ENCODE results near the gene MGAT2. TPM values are rescaled to one million over a fixed set of nuclear protein-coding genes. Genes with fewer than 3 reads are reported as not detected.
"Not testable (repeated sequence)": the region's sequence is repeated elsewhere in the genome, so short reads cannot be mapped to it uniquely, and the experiment has no call there.

MGAT2 gene
- polyA plus RNA-seq, 3 donors: 8.9 to 38.0 (median 36.3) TPM

GRCh38 chr14:49653508-49653907, 32.9 kb downstream of the MGAT2 start:
- WGBS (ENCODE audit: insufficient coverage): no CpG with 5 or more reads among the region's 6 CpGs

GRCh38 chr14:49654511-49654910, 33.9 kb downstream of the MGAT2 start:
- Histone ChIP-seq H3K4me1 (ENCODE audit: control insufficient read depth in 1 of 2, insufficient read depth in 2 of 2, low read length in 2 of 2) (no peaks in the 10 kb centered on the region), H3K9ac (ENCODE audit: insufficient read depth, low read length, poor library complexity, severe bottlenecking) (no peak overlapping the region), H3K27me3 (ENCODE audit: control insufficient read depth in 2 of 2, insufficient read depth in 2 of 2, low read length in 2 of 2) (no peaks in the 10 kb centered on the region), H3K27ac (ENCODE audit: low read depth in 1 of 2, low read length in 2 of 2) (no peak overlapping the region), H4K20me1 (ENCODE audit: insufficient read depth, low read length) (no peaks in the 10 kb centered on the region), H3K4me3 (replicated peaks in 1 of 3; ENCODE audit: low read depth in 2 of 3, low read length in 3 of 3) (no peak overlapping the region), H3K4me2 (replicated peaks; ENCODE audit: extremely low read depth, low read length, poor library complexity, severe bottlenecking) (no peak overlapping the region), H2AFZ (ENCODE audit: insufficient read depth, low read depth, low read length, poor library complexity, severe bottlenecking) (no peak overlapping the region), H3K79me2 (ENCODE audit: insufficient read depth, low read length) (no peaks in the 10 kb centered on the region), H3K36me3 (replicated peaks in 1 of 2; ENCODE audit: control insufficient read depth in 1 of 2, insufficient read depth in 2 of 2, low read length in 2 of 2) (peaks cover 0 to 4% of the 10 kb centered on the region in 2 donors), H3K9me3 (replicated peaks in 1 of 2; ENCODE audit: control insufficient read depth in 1 of 2, insufficient read depth in 1 of 2, low read length in 2 of 2) (no peaks in the 10 kb centered on the region)
- Mint-ChIP-seq H3K27ac (no peak overlapping the region), H3K9me3 (peaks cover 0 to 3% (median 0%) of the 10 kb centered on the region in 7 donors), H3K4me3 (no peak overlapping the region), H3K4me1 (no peaks in the 10 kb centered on the region), H3K36me3 (peaks cover 0 to 6% of the 10 kb centered on the region in 2 donors), H3K27me3 (ENCODE audit: low read depth in 3 of 3) (peaks cover 0 to 4% (median 0%) of the 10 kb centered on the region in 3 donors)
- DNase-seq: no peak
- no peak for TF ChIP-seq CTCF (IDR thresholded peaks at IDR 0.05)
- WGBS (ENCODE audit: insufficient coverage): no CpG with 5 or more reads among the region's 3 CpGs
- intact Hi-C loops (cut with micrococcal nuclease): no loop called here

More at GRCh38 chr14:49653508-49653907, 32.9 kb downstream of the MGAT2 start:
- H3K79me2 ChIP-seq (ENCODE audit: insufficient read depth, low read length): no peaks in the 10 kb centered on the region
- DNase-seq: no peak
- intact Hi-C loops (cut with micrococcal nuclease): no loop called here
- H3K27ac ChIP-seq (ENCODE audit: low read depth in 1 of 2, low read length in 2 of 2): no peak overlapping the region
- H2AFZ ChIP-seq (ENCODE audit: insufficient read depth, low read depth, low read length, poor library complexity, severe bottlenecking): no peak overlapping the region
- H3K36me3 Mint-ChIP-seq: peaks cover 0 to 6% of the 10 kb centered on the region in 2 donors
- no peak overlapping the region for H3K27ac Mint-ChIP-seq
- H3K36me3 ChIP-seq (replicated peaks in 1 of 2; ENCODE audit: control insufficient read depth in 1 of 2, insufficient read depth in 2 of 2, low read length in 2 of 2): peaks cover 0 to 4% of the 10 kb centered on the region in 2 donors
- H3K4me2 ChIP-seq (replicated peaks; ENCODE audit: extremely low read depth, low read length, poor library complexity, severe bottlenecking): no peak overlapping the region
- H3K4me3 ChIP-seq (replicated peaks in 1 of 3; ENCODE audit: low read depth in 2 of 3, low read length in 3 of 3): no peak overlapping the region
- H3K4me1 Mint-ChIP-seq: no peaks in the 10 kb centered on the region
- H3K9me3 ChIP-seq (replicated peaks in 1 of 2; ENCODE audit: control insufficient read depth in 1 of 2, insufficient read depth in 1 of 2, low read length in 2 of 2): no peaks in the 10 kb centered on the region
- no peak overlapping the region for H3K9ac ChIP-seq (ENCODE audit: insufficient read depth, low read length, poor library complexity, severe bottlenecking)
- no peaks in the 10 kb centered on the region for H3K4me1 ChIP-seq (ENCODE audit: control insufficient read depth in 1 of 2, insufficient read depth in 2 of 2, low read length in 2 of 2)
- no peak overlapping the region for H3K4me3 Mint-ChIP-seq
- H3K27me3 Mint-ChIP-seq (ENCODE audit: low read depth in 3 of 3): peaks cover 0 to 5% (median 0%) of the 10 kb centered on the region in 3 donors
- H3K9me3 Mint-ChIP-seq: peaks cover 0 to 3% (median 0%) of the 10 kb centered on the region in 7 donors
- H3K27me3 ChIP-seq (ENCODE audit: control insufficient read depth in 2 of 2, insufficient read depth in 2 of 2, low read length in 2 of 2): no peaks in the 10 kb centered on the region
- H4K20me1 ChIP-seq (ENCODE audit: insufficient read depth, low read length): no peaks in the 10 kb centered on the region
- no peak for TF ChIP-seq CTCF (IDR thresholded peaks at IDR 0.05)

- H3K4me3 Mint-ChIP-seq; H3K27me3 ChIP-seq (ENCODE audit: control insufficient read depth in 2 of 2, insufficient read depth in 2 of 2, low read length in 2 of 2); H3K4me2 ChIP-seq (replicated peaks; ENCODE audit: extremely low read depth, low read length, poor library complexity, severe bottlenecking); H3K27me3 Mint-ChIP-seq (ENCODE audit: low read depth in 3 of 3); H4K20me1 ChIP-seq (ENCODE audit: insufficient read depth, low read length); H3K4me3 ChIP-seq (replicated peaks in 1 of 3; ENCODE audit: low read depth in 2 of 3, low read length in 3 of 3); H3K36me3 ChIP-seq (replicated peaks in 1 of 2; ENCODE audit: control insufficient read depth in 1 of 2, insufficient read depth in 2 of 2, low read length in 2 of 2); H3K79me2 ChIP-seq (ENCODE audit: insufficient read depth, low read length); H3K9ac ChIP-seq (ENCODE audit: insufficient read depth, low read length, poor library complexity, severe bottlenecking); H3K4me1 ChIP-seq (ENCODE audit: control insufficient read depth in 1 of 2, insufficient read depth in 2 of 2, low read length in 2 of 2); H3K4me1 Mint-ChIP-seq; DNase-seq; H3K9me3 ChIP-seq (replicated peaks in 1 of 2; ENCODE audit: control insufficient read depth in 1 of 2, insufficient read depth in 1 of 2, low read length in 2 of 2); H3K36me3 Mint-ChIP-seq; H2AFZ ChIP-seq (ENCODE audit: insufficient read depth, low read depth, low read length, poor library complexity, severe bottlenecking); H3K27ac ChIP-seq (ENCODE audit: low read depth in 1 of 2, low read length in 2 of 2); intact Hi-C loops (cut with micrococcal nuclease); H3K9me3 Mint-ChIP-seq: not testable (repeated sequence)
- 93% methylated on average over 2 of the region's 6 CpGs for WGBS (ENCODE audit: insufficient coverage)
- H3K27ac Mint-ChIP-seq: peak overlapping the region in 1 of 7 donors; percentile 20
Measured at GRCh38 chr14:49657500-49657899, 36.9 kb downstream of the MGAT2 start.
